ENCODE results near the gene LRG1.

The LRG1 gene

GRCh38 chr19:4493929-4494690 is 45.7 kb downstream of the LRG1 start:
- no peak for TF ChIP-seq GATA3 (IDR thresholded peaks at IDR 0.05; ENCODE audit: low read depth, low read length)
- TF ChIP-seq GATA2 (IDR thresholded peaks at IDR 0.05; ENCODE audit: low read depth, low read length): no peak

- TF ChIP-seq GATA3 (IDR thresholded peaks at IDR 0.05; ENCODE audit: low read depth, low read length) (no peak), GATA2 (IDR thresholded peaks at IDR 0.05; ENCODE audit: low read depth, low read length) (no peak)
Observed at GRCh38 chr19:4493104-4493928, 46.5 kb downstream of the LRG1 start.

- TF ChIP-seq GATA2 (IDR thresholded peaks at IDR 0.05; ENCODE audit: low read depth, low read length): no peak
- TF ChIP-seq GATA3 (IDR thresholded peaks at IDR 0.05; ENCODE audit: low read depth, low read length): no peak
Observed at GRCh38 chr19:4492337-4493103, 47.3 kb downstream of the LRG1 start.

GRCh38 chr19:4491446-4491845 is 48.4 kb downstream of the LRG1 start:
- TF ChIP-seq GATA2 (IDR thresholded peaks at IDR 0.05; ENCODE audit: low read depth, low read length) (no peak), GATA3 (IDR thresholded peaks at IDR 0.05; ENCODE audit: low read depth, low read length) (no peak)

- TF ChIP-seq GATA2 (IDR thresholded peaks at IDR 0.05; ENCODE audit: low read depth, low read length) (no peak), GATA3 (IDR thresholded peaks at IDR 0.05; ENCODE audit: low read depth, low read length) (no peak)
Observed at GRCh38 chr19:4488496-4488895, 51.3 kb downstream of the LRG1 start.

GRCh38 chr19:4487572-4487971 is 52.3 kb downstream of the LRG1 start:
- TF ChIP-seq GATA2 (IDR thresholded peaks at IDR 0.05; ENCODE audit: low read depth, low read length) (no peak), GATA3 (IDR thresholded peaks at IDR 0.05; ENCODE audit: low read depth, low read length) (no peak)

Data from SH-SY5Y (cell line).